Neural progenitor cell (in vitro differentiated cells): ENCODE results near the gene RGL2. TPM values are rescaled to one million over a fixed set of nuclear protein-coding genes. Genes with fewer than 3 reads are reported as not detected.

Source experiments
- DNase-seq: peaks from one replicate; pipeline ENCODE4 v3.0.0-alpha.2; 2016; ENCODE audit warnings: low spot score
- H2AFZ ChIP-seq: fragments of 200-600 bp; sonication (generic); replicated peaks from 2 replicates; pipeline ENCODE4 v1.6.1; 2016; ENCODE audit warnings: antibody characterized with exemption
- H3F3A ChIP-seq: fragments of 200-600 bp; sonication (generic); 2 replicates; pipeline ENCODE4 v1.6.1; 2016; ENCODE audit warnings: antibody characterized with exemption, low read depth
- H3K27ac ChIP-seq: fragments of 200-600 bp; sonication (generic); 2 replicates; pipeline ENCODE4 v1.5.1; 2016; ENCODE audit warnings: mild to moderate bottlenecking
- H3K27me3 ChIP-seq: fragments of 200-600 bp; sonication (generic); 2 replicates; pipeline ENCODE4 v1.6.1; 2016; ENCODE audit warnings: mild to moderate bottlenecking, moderate library complexity
- H3K36me3 ChIP-seq: fragments of 200-600 bp; sonication (generic); 2 replicates; pipeline ENCODE4 v1.5.1; 2016
- H3K4me1 ChIP-seq: fragments of 200-600 bp; sonication (generic); 2 replicates; pipeline ENCODE4 v1.6.1; 2016; ENCODE audit warnings: mixed run types
- H3K4me2 ChIP-seq: fragments of 200-600 bp; sonication (generic); 2 replicates; pipeline ENCODE4 v1.6.1; 2016
- H3K4me3 ChIP-seq: fragments of 200-600 bp; sonication (generic); 2 replicates; pipeline ENCODE4 v1.5.1; 2016
- H3K79me2 ChIP-seq: fragments of 200-600 bp; sonication (generic); 2 replicates; pipeline ENCODE4 v1.6.1; 2016; ENCODE audit warnings: low read depth
- H3K9ac ChIP-seq: fragments of 200-600 bp; sonication (generic); 2 replicates; pipeline ENCODE4 v1.6.1; 2016
- H3K9me3 ChIP-seq: fragments of 200-600 bp; sonication (generic); 2 replicates; pipeline ENCODE4 v1.5.1; 2016; ENCODE audit warnings: low read depth
- H4K20me1 ChIP-seq: fragments of 200-600 bp; sonication (generic); 2 replicates; pipeline ENCODE4 v1.6.1; 2016; ENCODE audit warnings: low read depth
- H3K27ac Mint-ChIP-seq: 3 replicates; pipeline ENCODE4 v1.8.0; 2021; ENCODE audit warnings: mixed read lengths
- H3K27me3 Mint-ChIP-seq: 2 replicates; pipeline ENCODE4 v1.8.0; 2022; ENCODE audit warnings: low read depth, mild to moderate bottlenecking, inconsistent platforms, moderate library complexity, mixed read lengths; ENCODE audit not compliant: insufficient read depth
- H3K36me3 Mint-ChIP-seq: 3 replicates; pipeline ENCODE4 v1.8.0; 2021; ENCODE audit warnings: mixed read lengths
- H3K4me1 Mint-ChIP-seq: 3 replicates; pipeline ENCODE4 v1.8.0; 2021; ENCODE audit warnings: mixed read lengths
- H3K4me3 Mint-ChIP-seq: 3 replicates; pipeline ENCODE4 v1.8.0; 2021; ENCODE audit warnings: mild to moderate bottlenecking, moderate library complexity, mixed read lengths
- H3K9me3 Mint-ChIP-seq: 3 replicates; pipeline ENCODE4 v1.8.0; 2020; ENCODE audit warnings: mixed read lengths
- CTCF ChIP-seq: fragments of 200-600 bp; sonication (generic); IDR thresholded peaks from 2 replicates; pipeline ENCODE4 v1.5.1; 2017; ENCODE audit warnings: antibody characterized with exemption, mild to moderate bottlenecking
- EZH2 ChIP-seq: fragments of 200-600 bp; sonication (generic); IDR thresholded peaks from 2 replicates; pipeline ENCODE4 v1.6.1; 2017; ENCODE audit warnings: antibody characterized with exemption, mild to moderate bottlenecking, moderate library complexity
- EZH2phosphoT487 ChIP-seq: fragments of 200-600 bp; sonication (generic); IDR thresholded peaks from 2 replicates; pipeline ENCODE4 v1.6.1; 2017; ENCODE audit warnings: antibody characterized with exemption
- total RNA-seq: library from RNA; depleted of rRNA; stranded (reverse); fragments of >200 nt; gene quantifications from 2 replicates; pipeline ENCODE4 v1.2.3, GENCODE V29; 2015; ENCODE audit warnings: low replicate concordance

Gene RGL2
- total RNA-seq, 1 donor from 2014 or later, result 28.3 TPM

DNA sequence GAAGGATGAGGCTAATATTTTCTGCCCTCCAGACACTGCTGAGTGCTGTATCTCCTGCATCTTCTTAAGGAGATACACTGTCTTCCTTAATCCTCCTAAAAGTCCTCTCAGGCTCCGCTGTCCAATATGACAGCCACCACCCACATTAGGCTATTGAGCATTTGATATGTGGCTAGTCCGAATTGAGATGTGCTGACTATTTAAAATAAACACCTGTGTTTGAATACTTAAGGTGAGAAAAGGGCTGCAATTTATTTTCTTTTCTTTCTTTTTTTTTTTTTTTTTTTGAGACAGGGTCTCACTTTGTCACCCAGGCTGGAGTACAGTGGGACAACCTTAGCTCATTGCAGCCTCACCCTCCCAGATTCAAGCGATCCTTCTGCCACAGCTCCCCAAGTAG, 3.1 kb upstream of the RGL2 start:
- Histone ChIP-seq H3K9ac (no peak overlapping the region), H3F3A (peaks cover 33% of the 10 kb centered on the region), H2AFZ (no peak overlapping the region), H3K27me3 (no peaks in the 10 kb centered on the region), H3K27ac (no peak overlapping the region), H3K4me3 (no peak overlapping the region), H3K4me1 (peaks cover 5% of the 10 kb centered on the region), H3K79me2 (peaks cover 39% of the 10 kb centered on the region), H3K36me3 (no peaks in the 10 kb centered on the region), H4K20me1 (peaks cover 30% of the 10 kb centered on the region), H3K4me2 (no peak overlapping the region), H3K9me3 (no peaks in the 10 kb centered on the region)
- DNase-seq, result no peak
- Mint-ChIP-seq H3K4me3 (peak overlapping the region; percentile 50), H3K36me3 (peaks cover 9% of the 10 kb centered on the region), H3K9me3 (no peaks in the 10 kb centered on the region), H3K4me1 (peaks cover 25% of the 10 kb centered on the region), H3K27ac (no peak overlapping the region), H3K27me3 (peaks cover 5% of the 10 kb centered on the region)
- TF ChIP-seq EZH2phosphoT487 (no peak), CTCF (no peak), EZH2 (no peak)

- peak overlapping the region; percentile 84 for H2AFZ ChIP-seq
- peaks cover 5% of the 10 kb centered on the region for H3K27me3 Mint-ChIP-seq
- H3K79me2 ChIP-seq, result peaks cover 39% of the 10 kb centered on the region
- H3K9me3 Mint-ChIP-seq, result no peaks in the 10 kb centered on the region
- H3K9ac ChIP-seq, result peak overlapping the region; percentile 68
- peak overlapping the region; percentile 95 for H3K27ac ChIP-seq
- H4K20me1 ChIP-seq, result peaks cover 29% of the 10 kb centered on the region
- peak; percentile 96 for DNase-seq
- peak; percentile 84 for TF ChIP-seq CTCF
- no peak for TF ChIP-seq EZH2
- TF ChIP-seq EZH2phosphoT487, result no peak
- peaks cover 9% of the 10 kb centered on the region for H3K36me3 Mint-ChIP-seq
- H3F3A ChIP-seq, result peaks cover 33% of the 10 kb centered on the region
- H3K4me2 ChIP-seq, result peak overlapping the region; percentile 86
- H3K4me1 ChIP-seq, result peaks cover 5% of the 10 kb centered on the region
- no peaks in the 10 kb centered on the region for H3K36me3 ChIP-seq
- H3K27ac Mint-ChIP-seq, result peak overlapping the region; percentile 98
- H3K27me3 ChIP-seq, result no peaks in the 10 kb centered on the region
- H3K4me3 ChIP-seq, result peak overlapping the region; percentile 90
- H3K4me1 Mint-ChIP-seq, result peaks cover 29% of the 10 kb centered on the region
- no peaks in the 10 kb centered on the region for H3K9me3 ChIP-seq
- H3K4me3 Mint-ChIP-seq, result peak overlapping the region; percentile 99
Measured at GRCh38 chr6:33299237-33299944, 649 bp upstream of the RGL2 start.

DNA sequence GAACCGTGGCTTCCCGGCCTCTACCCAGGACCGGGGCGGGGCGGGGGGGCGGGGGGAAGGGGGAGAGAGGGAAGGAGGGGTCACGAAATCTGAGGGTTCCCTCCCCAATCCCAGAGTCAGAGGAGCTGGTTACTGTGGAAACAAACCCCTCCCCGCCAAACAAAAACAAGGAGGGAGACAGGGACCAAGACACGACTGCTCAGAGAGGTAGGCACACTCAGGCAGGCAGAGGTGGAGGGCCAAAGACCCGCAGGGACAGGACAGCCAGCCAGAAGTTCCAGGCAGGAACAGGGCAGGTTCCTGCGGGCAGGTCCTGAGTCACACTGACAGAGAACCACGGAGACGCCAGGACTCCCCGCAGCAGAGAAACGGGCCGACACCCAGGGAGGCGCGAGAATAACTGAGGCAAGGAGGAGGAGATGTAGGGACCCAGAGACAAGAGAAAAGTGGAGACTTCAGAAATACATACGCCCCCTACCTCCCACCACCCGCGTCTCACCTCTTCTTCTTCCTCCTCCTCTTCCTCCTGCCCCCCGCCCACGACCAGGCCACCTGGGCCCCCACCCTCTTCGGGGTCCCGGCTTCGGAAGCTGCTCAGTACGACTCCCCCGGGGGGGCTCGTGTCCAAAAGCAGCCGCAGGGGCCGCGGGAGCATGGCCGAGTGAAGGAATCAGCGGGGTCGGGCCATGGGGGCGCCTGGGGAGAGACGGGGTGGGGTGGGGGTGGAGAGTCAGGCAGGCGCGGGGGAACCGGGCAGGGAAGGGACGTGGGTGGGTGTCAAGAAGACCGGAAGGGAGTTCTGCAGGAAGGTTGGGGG, 578 bp downstream of the RGL2 start:
- peak overlapping the region; percentile 86 for H3K4me2 ChIP-seq
- H3K36me3 ChIP-seq, result no peaks in the 10 kb centered on the region
- H3K9me3 ChIP-seq, result no peaks in the 10 kb centered on the region
- TF ChIP-seq EZH2phosphoT487, result no peak
- peak; percentile 34 for TF ChIP-seq CTCF
- Mint-ChIP-seq H3K4me3 (peak overlapping the region; percentile 99), H3K27me3 (peaks cover 5% of the 10 kb centered on the region), H3K9me3 (no peaks in the 10 kb centered on the region), H3K4me1 (peaks cover 29% of the 10 kb centered on the region), H3K36me3 (peaks cover 5% of the 10 kb centered on the region), H3K27ac (peak overlapping the region; percentile 99)
- peak; percentile 86 for DNase-seq
- peaks cover 5% of the 10 kb centered on the region for H3K4me1 ChIP-seq
- peaks cover 37% of the 10 kb centered on the region for H3K79me2 ChIP-seq
- H3K27ac ChIP-seq, result no peak overlapping the region
- no peaks in the 10 kb centered on the region for H3K27me3 ChIP-seq
- H2AFZ ChIP-seq, result peak overlapping the region; percentile 75
- H4K20me1 ChIP-seq, result peaks cover 22% of the 10 kb centered on the region
- H3K4me3 ChIP-seq, result peak overlapping the region; percentile 90
- H3K9ac ChIP-seq, result peak overlapping the region; percentile 45
- peaks cover 33% of the 10 kb centered on the region for H3F3A ChIP-seq
